PC-3 (cell line): Measurements from ENCODE around the gene DHRS3. TPM values are rescaled to one million over a fixed set of nuclear protein-coding genes. Genes with fewer than 3 reads are reported as not detected.

Experiments
- ATAC-seq: fragments of 200-7000 bp; cut with Tn5 transposase; 2 replicates; pipeline ENCODE4 v1.9.1; 2020; ENCODE audit warnings: mild to moderate bottlenecking, moderate library complexity
- BruUV-seq: library from RNA; stranded (reverse); fragments of 400-500 nt; replicated peaks from 2 replicates; lab custom pipeline; 2021; lab: Mats Ljungman, UMichigan
- CTCF ChIA-PET: fragments of 300-600 bp; sonication (Branson Sonifier 250); formaldehyde crosslinking; loops from one replicate; lab custom pipeline; 2022; ENCODE audit warnings: antibody characterized with exemption; lab: Charles Lee
- POLR2A ChIA-PET: fragments of 300-600 bp; sonication (Branson Sonifier 250); formaldehyde crosslinking; loops from one replicate; lab custom pipeline; 2022; ENCODE audit warnings: antibody characterized with exemption; ENCODE audit not compliant: unreplicated experiment; lab: Charles Lee
- DNase-seq: peaks from one replicate; pipeline ENCODE4 v3.0.0-alpha.2; 2015
- H2AFZ ChIP-seq: fragments of 300-600 bp; sonication (generic); 2 replicates; pipeline ENCODE4 v1.6.0; 2016; ENCODE audit warnings: antibody characterized with exemption, low read length
- H3F3A ChIP-seq: fragments of 300-600 bp; sonication (generic); one replicate; pipeline ENCODE4 v1.6.0; 2017; ENCODE audit warnings: antibody characterized with exemption, low read length, control low read depth, mild to moderate bottlenecking; ENCODE audit not compliant: unreplicated experiment
- H3K27ac ChIP-seq: fragments of 300-600 bp; sonication (generic); 2 replicates; pipeline ENCODE4 v1.5.1; 2016; ENCODE audit warnings: mild to moderate bottlenecking, low read length
- H3K27me3 ChIP-seq: fragments of 300-600 bp; sonication (generic); 2 replicates; pipeline ENCODE4 v1.6.1; 2016; ENCODE audit warnings: low read length, mixed read lengths
- H3K36me3 ChIP-seq: fragments of 300-600 bp; sonication (generic); 2 replicates; pipeline ENCODE4 v1.6.1; 2016; ENCODE audit warnings: low read depth, mixed run types, low read length, mixed read lengths
- H3K4me1 ChIP-seq: fragments of 300-600 bp; sonication (generic); 2 replicates; pipeline ENCODE4 v1.5.1; 2016; ENCODE audit warnings: low read length; ENCODE audit not compliant: insufficient read depth
- H3K4me2 ChIP-seq: fragments of 300-600 bp; sonication (generic); 2 replicates; pipeline ENCODE4 v1.6.0; 2016; ENCODE audit warnings: low read length
- H3K4me3 ChIP-seq: fragments of 300-600 bp; sonication (generic); 2 replicates; pipeline ENCODE4 v1.5.1; 2016; ENCODE audit warnings: mild to moderate bottlenecking, low read length, mixed read lengths
- H3K79me2 ChIP-seq: fragments of 300-600 bp; sonication (generic); 2 replicates; pipeline ENCODE4 v1.6.1; 2017; ENCODE audit warnings: low read length, mixed read lengths
- H3K9ac ChIP-seq: fragments of 300-600 bp; sonication (generic); 2 replicates; pipeline ENCODE4 v1.6.0; 2016; ENCODE audit warnings: mild to moderate bottlenecking, low read length
- H3K9me2 ChIP-seq: fragments of 300-600 bp; sonication (generic); replicated peaks from 2 replicates; pipeline ENCODE4 v1.6.1; 2016; ENCODE audit warnings: mixed run types, low read length, mixed read lengths
- H3K9me3 ChIP-seq: fragments of 300-600 bp; sonication (generic); 2 replicates; pipeline ENCODE4 v1.6.1; 2016; ENCODE audit warnings: low read length, mixed read lengths
- H4K20me1 ChIP-seq: fragments of 300-600 bp; sonication (generic); 2 replicates; pipeline ENCODE4 v1.6.1; 2016; ENCODE audit warnings: low read length, mixed read lengths
- EZH2 ChIP-seq: fragments of 300-600 bp; sonication (generic); IDR thresholded peaks from one replicate; pipeline ENCODE4 v1.6.1; 2017; ENCODE audit warnings: antibody characterized with exemption, mild to moderate bottlenecking, low read length; ENCODE audit not compliant: unreplicated experiment
- EZH2phosphoT487 ChIP-seq: fragments of 300-600 bp; sonication (generic); IDR thresholded peaks from 2 replicates; pipeline ENCODE4 v1.6.1; 2018; ENCODE audit warnings: mild to moderate bottlenecking, antibody characterized with exemption, low read length, borderline replicate concordance
- intact Hi-C: fragments of 100-400 bp; cut with micrococcal nuclease; formaldehyde crosslinking; loops from 2 replicates; pipeline ENCODE4 v1.9.0; 2023
- total RNA-seq: library from RNA; depleted of rRNA; stranded (reverse); fragments of >200 nt; gene quantifications from 2 replicates; pipeline ENCODE4 v1.2.3, GENCODE V29; 2014
- TF ChIP-seq, protein P1 (sequence below): fragments of 300-600 bp; sonication (generic); conservative IDR thresholded peaks from 2 replicates; pipeline ENCODE4 v1.5.1; 2017; ENCODE audit warnings: antibody characterized with exemption, low read depth, mild to moderate bottlenecking, low read length

Gene DHRS3
- total RNA-seq, 1 experiment from 2014 or later = 105 TPM

DNA sequence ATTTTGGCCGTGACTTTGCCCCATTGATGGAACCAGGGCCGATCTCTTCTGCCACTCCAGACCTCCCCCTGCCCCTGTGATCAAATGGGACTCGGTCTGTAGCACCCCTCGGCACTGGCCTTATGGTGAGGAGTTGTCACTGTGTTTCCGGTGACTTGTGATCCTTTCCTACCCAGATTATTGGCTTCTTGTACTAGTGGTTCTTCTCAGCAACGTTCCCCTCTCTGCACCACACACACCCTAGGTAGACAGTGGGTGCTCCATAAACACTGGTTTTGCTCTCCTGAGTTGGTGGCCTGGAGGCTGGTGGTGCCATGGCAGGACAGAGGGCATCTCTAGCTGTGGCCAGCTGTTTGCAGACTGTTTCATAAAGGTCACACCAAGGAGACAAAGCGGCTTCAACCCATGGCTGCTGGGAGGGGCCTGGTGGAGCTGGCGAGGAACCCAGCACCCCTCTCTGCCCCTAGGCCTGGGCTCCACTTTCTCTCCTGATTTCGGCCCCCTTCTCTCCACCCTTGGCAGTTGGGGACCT, 50.7 kb downstream of the DHRS3 start:
- Histone ChIP-seq H3K27me3 (no peaks in the 10 kb centered on the region), H3K79me2 (no peaks in the 10 kb centered on the region), H2AFZ (no peak overlapping the region), H3K27ac (no peak overlapping the region), H4K20me1 (no peaks in the 10 kb centered on the region), H3K9me2 (no peaks in the 10 kb centered on the region), H3K36me3 (peaks cover 23% of the 10 kb centered on the region), H3F3A (no peaks in the 10 kb centered on the region), H3K9me3 (peaks cover 4% of the 10 kb centered on the region; the same call in 1 of the 2 replicates), H3K4me1 (peaks cover under 1% of the 10 kb centered on the region; the same call in 1 of the 2 replicates), H3K4me2 (no peak overlapping the region), H3K9ac (no peak overlapping the region), H3K4me3 (no peak overlapping the region)
- BruUV-seq = no TSS peak
- CTCF ChIA-PET = no interaction called here
- POLR2A ChIA-PET = no interaction called here
- ATAC-seq = no peak
- TF ChIP-seq EZH2phosphoT487 (no peak), EZH2 (no peak)
- TF ChIP-seq, protein P1, sequence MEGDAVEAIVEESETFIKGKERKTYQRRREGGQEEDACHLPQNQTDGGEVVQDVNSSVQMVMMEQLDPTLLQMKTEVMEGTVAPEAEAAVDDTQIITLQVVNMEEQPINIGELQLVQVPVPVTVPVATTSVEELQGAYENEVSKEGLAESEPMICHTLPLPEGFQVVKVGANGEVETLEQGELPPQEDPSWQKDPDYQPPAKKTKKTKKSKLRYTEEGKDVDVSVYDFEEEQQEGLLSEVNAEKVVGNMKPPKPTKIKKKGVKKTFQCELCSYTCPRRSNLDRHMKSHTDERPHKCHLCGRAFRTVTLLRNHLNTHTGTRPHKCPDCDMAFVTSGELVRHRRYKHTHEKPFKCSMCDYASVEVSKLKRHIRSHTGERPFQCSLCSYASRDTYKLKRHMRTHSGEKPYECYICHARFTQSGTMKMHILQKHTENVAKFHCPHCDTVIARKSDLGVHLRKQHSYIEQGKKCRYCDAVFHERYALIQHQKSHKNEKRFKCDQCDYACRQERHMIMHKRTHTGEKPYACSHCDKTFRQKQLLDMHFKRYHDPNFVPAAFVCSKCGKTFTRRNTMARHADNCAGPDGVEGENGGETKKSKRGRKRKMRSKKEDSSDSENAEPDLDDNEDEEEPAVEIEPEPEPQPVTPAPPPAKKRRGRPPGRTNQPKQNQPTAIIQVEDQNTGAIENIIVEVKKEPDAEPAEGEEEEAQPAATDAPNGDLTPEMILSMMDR = no peak
- DNase-seq = no peak
- intact Hi-C loops = no loop called here

DNA sequence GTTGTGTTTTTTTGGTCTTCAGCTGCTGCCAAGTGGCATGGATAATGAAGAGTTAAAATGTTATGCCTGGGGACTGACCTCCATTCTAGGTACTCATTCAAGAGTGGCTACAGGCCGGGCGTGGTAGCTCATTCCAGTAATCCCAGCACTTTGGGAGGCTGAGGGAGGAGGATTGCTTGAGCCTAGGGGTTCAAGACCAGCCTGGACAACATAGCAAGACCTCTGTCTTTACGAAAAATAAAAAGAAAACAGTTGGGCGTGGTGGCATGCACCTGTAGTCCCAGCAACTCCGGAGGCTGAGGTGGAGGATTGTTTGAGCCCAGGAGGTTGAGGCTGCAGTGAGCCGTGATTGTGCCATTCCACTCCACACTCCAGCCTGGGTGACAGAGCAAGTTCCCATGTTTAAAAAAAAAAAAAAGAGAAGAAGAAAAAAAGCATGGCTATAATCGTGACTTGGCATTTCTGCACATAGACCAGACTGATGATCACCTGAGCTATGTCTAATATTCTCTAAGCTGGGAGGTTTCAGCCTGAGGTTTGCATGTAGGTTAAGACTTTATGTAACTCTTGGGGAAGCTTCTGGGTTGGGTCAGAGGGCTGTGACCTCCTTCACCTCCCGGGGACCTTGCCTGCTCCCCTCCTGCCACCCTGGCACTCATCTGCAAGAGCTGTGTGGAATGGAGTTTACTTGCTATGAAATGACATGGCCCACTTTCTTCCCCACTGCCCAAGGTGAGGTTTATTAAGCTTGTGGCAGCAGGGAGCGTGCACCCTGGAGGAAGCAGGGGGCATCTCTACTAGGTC, 51.3 kb downstream of the DHRS3 start:
- H3K4me1 ChIP-seq = no peaks in the 10 kb centered on the region
- BruUV-seq = no TSS peak
- POLR2A ChIA-PET = no interaction called here
- H3K36me3 ChIP-seq = peaks cover 21% of the 10 kb centered on the region
- H3K27me3 ChIP-seq = no peaks in the 10 kb centered on the region
- no peaks in the 10 kb centered on the region for H3K9me2 ChIP-seq
- H3K27ac ChIP-seq = no peak overlapping the region
- H4K20me1 ChIP-seq = no peaks in the 10 kb centered on the region
- no peak overlapping the region for H3K4me2 ChIP-seq
- intact Hi-C loops = no loop called here
- H3K9ac ChIP-seq = no peak overlapping the region
- no peak overlapping the region for H3K4me3 ChIP-seq
- H3F3A ChIP-seq = no peaks in the 10 kb centered on the region
- ATAC-seq (no peak), DNase-seq (no peak)
- no peaks in the 10 kb centered on the region for H3K79me2 ChIP-seq
- no peak overlapping the region for H2AFZ ChIP-seq
- CTCF ChIA-PET = no interaction called here
- H3K9me3 ChIP-seq = peaks cover 4% of the 10 kb centered on the region; the same call in 1 of the 2 replicates
- no peak for TF ChIP-seq EZH2phosphoT487
- TF ChIP-seq EZH2 = no peak
- TF ChIP-seq, protein P1 = no peak

DNA sequence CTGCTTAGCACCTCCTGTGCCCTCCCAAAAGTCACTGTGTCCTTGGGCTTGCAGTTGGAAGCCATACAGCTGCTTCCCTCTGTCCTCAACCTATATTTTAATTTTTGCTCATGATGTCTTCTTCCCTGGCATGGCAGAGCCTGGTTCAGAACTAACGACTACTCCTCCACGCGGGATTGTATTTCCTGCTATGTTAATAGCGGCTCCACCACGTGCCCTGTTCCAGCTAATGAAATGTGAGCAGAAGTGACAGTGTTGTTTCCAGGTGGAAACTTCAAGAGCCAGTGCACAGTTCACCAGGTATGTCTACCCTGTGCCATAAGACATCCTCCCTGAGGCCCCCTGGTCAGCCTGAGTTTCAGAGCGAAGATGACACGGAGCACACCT, 52.1 kb downstream of the DHRS3 start:
- no peaks in the 10 kb centered on the region for H3K79me2 ChIP-seq
- no peak for TF ChIP-seq EZH2phosphoT487
- TF ChIP-seq EZH2 = no peak
- TF ChIP-seq, protein P1 = no peak
- H3K27me3 ChIP-seq = no peaks in the 10 kb centered on the region
- H3K4me1 ChIP-seq = no peaks in the 10 kb centered on the region
- POLR2A ChIA-PET = no interaction called here
- H2AFZ ChIP-seq = no peak overlapping the region
- TSS peak; percentile 3 for BruUV-seq
- no peak for DNase-seq
- H3K4me3 ChIP-seq = no peak overlapping the region
- CTCF ChIA-PET = no interaction called here
- no peaks in the 10 kb centered on the region for H3F3A ChIP-seq
- no peak overlapping the region for H3K9ac ChIP-seq
- no peak overlapping the region for H3K27ac ChIP-seq
- no peak overlapping the region for H3K4me2 ChIP-seq
- intact Hi-C loops = no loop called here
- H3K9me2 ChIP-seq = no peaks in the 10 kb centered on the region
- ATAC-seq = no peak; the same call in 1 of the 2 replicates
- no peaks in the 10 kb centered on the region for H4K20me1 ChIP-seq
- peaks cover 4% of the 10 kb centered on the region; the same call in 1 of the 2 replicates for H3K9me3 ChIP-seq
- peaks cover 16% of the 10 kb centered on the region for H3K36me3 ChIP-seq
